HAP-1 (cell line): ENCODE data around the gene WIZ.
A peak's percentile ranks its signal among the peaks of the same experiment; 100 is the strongest.
"Not testable (repeated sequence)": the region's sequence is repeated elsewhere in the genome, so short reads cannot be mapped to it uniquely, and the experiment has no call there.

ENCODE experiments used
- DNase-seq, 2 experiments: peaks; one replicate each; pipeline ENCODE4 v3.0.0-alpha.2; 2016 to 2020; ENCODE audit warnings: low spot score in 2 of 2
- H3K27me3 ChIP-seq: fragments of 250-450 bp; sonication (Bioruptor Pico); 2 replicates; pipeline ENCODE4 v1.5.1; 2020; ENCODE audit warnings: low read depth, mild to moderate bottlenecking, moderate library complexity
- H3K36me3 ChIP-seq: fragments of 250-450 bp; sonication (Bioruptor Pico); replicated peaks from 2 replicates; pipeline ENCODE4 v1.5.1; 2020; ENCODE audit warnings: mild to moderate bottlenecking
- H3K4me1 ChIP-seq: fragments of 250-450 bp; sonication (Bioruptor Pico); 2 replicates; pipeline ENCODE4 v1.5.1; 2020; ENCODE audit warnings: mild to moderate bottlenecking
- H3K4me3 ChIP-seq: fragments of 250-450 bp; sonication (Bioruptor Pico); 2 replicates; pipeline ENCODE4 v1.5.1; 2020; ENCODE audit warnings: mild to moderate bottlenecking, moderate library complexity
- H3K9me3 ChIP-seq: fragments of 250-450 bp; sonication (Bioruptor Pico); 2 replicates; pipeline ENCODE4 v1.5.1; 2020; ENCODE audit warnings: mild to moderate bottlenecking, moderate library complexity
- in situ Hi-C: fragments of 300-500 bp; cut with MboI; formaldehyde crosslinking; loops from 3 replicates; pipeline ENCODE4 v1.14.3; 2020; ENCODE audit warnings: low sequenced_read_pairs, inconsistent platforms, mixed read lengths

The WIZ gene, protein sequence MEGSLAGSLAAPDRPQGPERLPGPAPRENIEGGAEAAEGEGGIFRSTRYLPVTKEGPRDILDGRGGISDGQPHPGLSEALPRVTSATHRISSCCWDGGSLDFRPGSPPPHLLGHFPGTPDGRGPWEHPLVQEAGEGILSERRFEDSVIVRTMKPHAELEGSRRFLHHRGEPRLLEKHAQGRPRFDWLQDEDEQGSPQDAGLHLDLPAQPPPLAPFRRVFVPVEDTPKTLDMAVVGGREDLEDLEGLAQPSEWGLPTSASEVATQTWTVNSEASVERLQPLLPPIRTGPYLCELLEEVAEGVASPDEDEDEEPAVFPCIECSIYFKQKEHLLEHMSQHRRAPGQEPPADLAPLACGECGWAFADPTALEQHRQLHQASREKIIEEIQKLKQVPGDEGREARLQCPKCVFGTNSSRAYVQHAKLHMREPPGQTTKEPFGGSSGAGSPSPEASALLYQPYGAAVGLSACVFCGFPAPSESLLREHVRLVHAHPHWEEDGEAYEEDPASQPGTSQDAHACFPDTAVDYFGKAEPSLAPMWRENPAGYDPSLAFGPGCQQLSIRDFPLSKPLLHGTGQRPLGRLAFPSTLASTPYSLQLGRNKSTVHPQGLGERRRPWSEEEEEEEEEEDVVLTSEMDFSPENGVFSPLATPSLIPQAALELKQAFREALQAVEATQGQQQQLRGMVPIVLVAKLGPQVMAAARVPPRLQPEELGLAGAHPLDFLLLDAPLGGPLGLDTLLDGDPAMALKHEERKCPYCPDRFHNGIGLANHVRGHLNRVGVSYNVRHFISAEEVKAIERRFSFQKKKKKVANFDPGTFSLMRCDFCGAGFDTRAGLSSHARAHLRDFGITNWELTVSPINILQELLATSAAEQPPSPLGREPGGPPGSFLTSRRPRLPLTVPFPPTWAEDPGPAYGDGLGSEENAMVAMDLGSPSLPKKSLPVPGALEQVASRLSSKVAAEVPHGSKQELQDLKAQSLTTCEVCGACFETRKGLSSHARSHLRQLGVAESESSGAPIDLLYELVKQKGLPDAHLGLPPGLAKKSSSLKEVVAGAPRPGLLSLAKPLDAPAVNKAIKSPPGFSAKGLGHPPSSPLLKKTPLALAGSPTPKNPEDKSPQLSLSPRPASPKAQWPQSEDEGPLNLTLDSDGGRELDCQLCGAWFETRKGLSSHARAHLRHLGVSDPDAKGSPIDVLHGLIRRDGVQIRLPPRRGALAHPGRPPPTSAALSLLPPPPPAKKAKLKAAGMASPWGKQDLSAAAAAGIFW (N-terminal part only)

GRCh38 chr19:15449620-15450527 is at the start of gene WIZ:
Gene WIZ (minus strand): TSS chr19:15449956. CDS start chr19:15448307, 1,649 bp downstream.
- in situ Hi-C loops, result no loop called here
- 0 out of 2 replicates have a peak, but pooled peaks cover 2% of the 10 kb centered on the region for H3K9me3 ChIP-seq
- peak within 1 kb of the TSS; percentile 40 for H3K4me3 ChIP-seq
- peak; percentile 49 to 90 for DNase-seq
- H3K36me3 ChIP-seq, result no peaks in the 10 kb centered on the region
- no peaks in the 10 kb centered on the region for H3K27me3 ChIP-seq
- peaks cover 2% of the 10 kb centered on the region for H3K4me1 ChIP-seq

DNA sequence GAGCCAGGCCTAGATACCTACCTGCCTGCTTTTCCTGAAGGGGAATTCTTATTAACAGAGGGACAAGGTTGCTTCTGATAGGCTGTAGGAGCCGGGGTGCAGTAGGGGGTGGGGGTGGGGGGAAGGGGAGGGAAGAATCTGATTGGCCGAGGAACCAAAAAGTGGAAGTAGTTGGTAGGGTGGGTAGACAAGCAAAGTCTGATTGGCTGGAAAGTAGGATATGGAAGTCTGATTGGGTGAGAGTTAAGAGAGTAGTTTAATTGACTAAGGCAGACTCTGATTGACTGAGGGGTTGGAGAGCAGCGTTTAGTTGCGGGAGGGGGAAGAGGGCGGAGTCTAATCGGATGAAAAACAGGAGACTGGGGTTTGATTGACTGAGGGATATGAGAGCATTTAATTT is 49.2 kb upstream of the WIZ start:
- no peaks in the 10 kb centered on the region for H3K9me3 ChIP-seq
- H3K36me3 ChIP-seq, result no peaks in the 10 kb centered on the region
- H3K4me3 ChIP-seq, result no peak overlapping the region
- peaks cover 3% of the 10 kb centered on the region; the same call in 1 of the 2 replicates for H3K27me3 ChIP-seq
- in situ Hi-C loops, result no loop called here
- peak in 1 of 2 experiments; percentile 37 for DNase-seq
- H3K4me1 ChIP-seq, result no peaks in the 10 kb centered on the region

- no peaks in the 10 kb centered on the region for H3K36me3 ChIP-seq
- peaks cover 3% of the 10 kb centered on the region; the same call in 1 of the 2 replicates for H3K27me3 ChIP-seq
- H3K4me3 ChIP-seq, result no peak overlapping the region
- no peaks in the 10 kb centered on the region for H3K9me3 ChIP-seq
- no peaks in the 10 kb centered on the region for H3K4me1 ChIP-seq
- DNase-seq, result no peak
- in situ Hi-C loops, result no loop called here
Observed at GRCh38 chr19:15498156-15498858, 48.6 kb upstream of the WIZ start.

DNA sequence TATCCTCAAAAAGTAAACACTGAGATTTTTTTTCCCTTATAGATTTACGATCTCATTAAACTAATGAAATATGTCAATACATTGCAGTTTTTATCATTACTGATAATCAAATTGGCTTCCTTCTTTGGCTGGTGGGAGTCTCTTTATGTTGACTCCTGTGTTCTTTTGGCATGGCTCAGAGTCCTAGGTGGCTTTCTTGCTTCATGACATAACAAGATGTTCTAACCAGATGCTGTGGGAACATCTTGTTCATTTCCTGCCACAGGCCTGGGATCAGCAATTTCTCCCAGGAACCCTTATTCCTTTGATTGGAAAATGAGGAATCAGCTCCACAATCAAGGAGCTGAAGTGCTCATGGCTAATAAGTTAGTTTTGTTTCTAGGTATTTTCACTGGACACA is 45.4 kb upstream of the WIZ start:
- Histone ChIP-seq H3K27me3 (no peaks in the 10 kb centered on the region), H3K4me1 (no peaks in the 10 kb centered on the region), H3K36me3 (no peaks in the 10 kb centered on the region), H3K4me3 (no peak overlapping the region), H3K9me3 (no peaks in the 10 kb centered on the region)
- DNase-seq, result no peak
- in situ Hi-C loops, result no loop called here

DNA sequence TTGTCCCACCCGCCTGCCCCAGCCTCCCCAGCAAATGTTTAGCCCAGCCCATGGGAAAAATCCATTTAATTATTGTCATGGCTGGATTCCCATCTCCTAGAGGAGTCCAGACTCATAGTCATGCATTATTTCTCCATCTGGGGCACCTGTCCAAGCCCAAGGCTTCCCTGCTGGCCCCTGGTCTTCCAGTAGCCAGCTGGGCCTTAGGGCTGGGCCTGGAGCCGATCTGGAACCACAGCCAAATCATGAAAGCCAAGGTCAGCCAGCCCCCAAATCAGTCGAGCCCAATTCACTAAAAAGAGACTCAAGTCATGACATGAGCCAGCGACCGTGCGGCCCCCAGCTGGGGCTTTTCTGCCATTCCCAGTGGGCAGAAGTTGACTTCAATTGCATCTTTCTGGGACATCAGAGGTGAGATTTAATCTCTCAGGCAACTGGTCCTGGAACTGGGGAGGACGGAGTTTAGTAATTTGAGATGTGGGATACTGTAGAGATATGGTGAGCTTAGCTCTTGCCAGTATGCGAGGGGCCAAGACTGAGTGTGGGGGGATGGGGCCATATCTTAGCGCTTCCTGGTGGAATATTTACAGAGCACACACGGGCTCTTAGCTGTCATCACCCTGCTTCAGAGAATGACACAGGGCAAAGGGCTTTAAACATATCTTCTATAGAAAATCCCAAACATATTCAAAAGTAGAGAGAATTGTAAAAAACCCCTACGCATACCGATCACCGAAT is 38.9 kb upstream of the WIZ start:
- Histone ChIP-seq H3K36me3 (no peaks in the 10 kb centered on the region), H3K4me3 (no peak overlapping the region), H3K9me3 (no peaks in the 10 kb centered on the region), H3K27me3 (no peaks in the 10 kb centered on the region), H3K4me1 (no peaks in the 10 kb centered on the region)
- in situ Hi-C loops, result no loop called here
- DNase-seq, result no peak

- Histone ChIP-seq H3K4me3 (no peak overlapping the region), H3K27me3 (no peaks in the 10 kb centered on the region), H3K9me3 (no peaks in the 10 kb centered on the region), H3K4me1 (no peaks in the 10 kb centered on the region), H3K36me3 (no peaks in the 10 kb centered on the region)
- in situ Hi-C loops, result no loop called here
- DNase-seq, result no peak
Observed at GRCh38 chr19:15487038-15487437, 37.3 kb upstream of the WIZ start.

DNA sequence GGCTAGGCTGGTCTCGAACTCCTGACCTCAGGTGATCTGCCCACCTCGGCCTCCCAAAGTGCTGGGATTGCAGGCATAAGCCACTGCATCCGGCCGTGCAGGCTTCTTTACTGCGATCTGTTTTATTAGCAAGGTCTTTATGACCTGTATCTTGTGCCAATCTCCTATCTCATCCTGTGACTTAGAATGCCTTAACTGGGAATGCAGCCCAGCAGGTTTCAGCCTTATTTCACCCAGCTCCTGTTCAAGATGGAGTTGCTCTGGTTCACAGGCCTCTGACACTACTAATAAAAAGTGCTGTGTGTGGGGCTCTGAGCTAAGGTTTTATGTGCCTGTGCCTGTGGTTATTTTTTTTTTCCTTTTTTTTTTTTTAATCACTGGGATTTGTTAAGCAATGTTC is 36.0 kb upstream of the WIZ start:
- DNase-seq, H3K4me1 ChIP-seq, H3K36me3 ChIP-seq, H3K4me3 ChIP-seq, in situ Hi-C loops, H3K9me3 ChIP-seq, H3K27me3 ChIP-seq: not testable (repeated sequence)

DNA sequence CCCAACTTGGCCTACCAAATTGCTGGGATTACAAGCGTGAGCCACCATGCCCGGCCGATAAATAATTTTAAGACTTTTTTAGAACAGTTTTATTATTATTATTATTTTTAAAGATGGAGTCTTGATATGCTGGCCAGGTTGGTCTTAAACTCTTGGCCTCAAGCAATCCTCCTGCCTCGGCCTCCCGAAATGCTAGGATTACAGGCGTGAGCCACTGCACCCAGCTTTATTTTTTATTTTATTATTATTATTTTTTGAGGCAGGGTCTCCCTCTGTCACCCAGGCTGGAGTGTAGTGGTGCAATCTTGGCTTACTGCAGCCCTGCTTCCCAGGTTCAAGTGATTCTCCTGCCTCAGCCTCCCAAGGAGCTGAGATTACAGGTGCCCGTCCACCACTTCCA is 31.2 kb upstream of the WIZ start:
- H3K4me1 ChIP-seq, H3K36me3 ChIP-seq, H3K27me3 ChIP-seq, DNase-seq, H3K9me3 ChIP-seq, in situ Hi-C loops, H3K4me3 ChIP-seq: not testable (repeated sequence)

GRCh38 chr19:15479391-15480345 is 29.9 kb upstream of the WIZ start, which contains the start of gene PGLYRP2:
Gene PGLYRP2 (minus strand): TSS chr19:15479501. CDS start chr19:15479371, 130 bp downstream.
- Histone ChIP-seq H3K9me3 (no peaks in the 10 kb centered on the region), H3K36me3 (no peaks in the 10 kb centered on the region), H3K4me3 (no peak within 1 kb of the TSS), H3K27me3 (no peaks in the 10 kb centered on the region), H3K4me1 (no peaks in the 10 kb centered on the region)
- DNase-seq, result no peak
- in situ Hi-C loops, result no loop called here

DNA sequence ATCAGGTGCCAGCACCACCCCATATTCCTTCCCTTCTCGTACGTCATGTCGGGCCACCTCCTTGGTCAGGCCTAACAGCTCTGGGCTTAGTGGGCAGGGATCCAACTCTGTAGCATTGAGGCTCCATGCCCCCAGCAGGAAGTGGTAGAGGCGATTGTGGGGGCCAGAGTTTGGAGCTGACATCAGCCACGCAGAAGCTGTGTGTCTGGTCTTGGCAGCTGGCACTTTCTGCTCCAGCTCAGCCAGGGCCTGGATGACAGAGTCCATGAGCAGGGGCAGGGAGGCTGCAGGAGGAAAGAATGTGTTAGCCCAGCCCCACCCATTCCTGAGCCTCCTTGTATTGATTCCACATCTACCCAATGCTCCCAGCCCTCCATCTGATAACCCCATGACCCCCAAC is 26.6 kb upstream of the WIZ start:
- H3K27me3 ChIP-seq, result no peaks in the 10 kb centered on the region
- no peaks in the 10 kb centered on the region for H3K36me3 ChIP-seq
- H3K4me1 ChIP-seq, result no peaks in the 10 kb centered on the region; the same call in 1 of the 2 replicates
- no peaks in the 10 kb centered on the region; the same call in 1 of the 2 replicates for H3K9me3 ChIP-seq
- no peak for DNase-seq
- no peak overlapping the region for H3K4me3 ChIP-seq
- in situ Hi-C loops, result no loop called here

DNA sequence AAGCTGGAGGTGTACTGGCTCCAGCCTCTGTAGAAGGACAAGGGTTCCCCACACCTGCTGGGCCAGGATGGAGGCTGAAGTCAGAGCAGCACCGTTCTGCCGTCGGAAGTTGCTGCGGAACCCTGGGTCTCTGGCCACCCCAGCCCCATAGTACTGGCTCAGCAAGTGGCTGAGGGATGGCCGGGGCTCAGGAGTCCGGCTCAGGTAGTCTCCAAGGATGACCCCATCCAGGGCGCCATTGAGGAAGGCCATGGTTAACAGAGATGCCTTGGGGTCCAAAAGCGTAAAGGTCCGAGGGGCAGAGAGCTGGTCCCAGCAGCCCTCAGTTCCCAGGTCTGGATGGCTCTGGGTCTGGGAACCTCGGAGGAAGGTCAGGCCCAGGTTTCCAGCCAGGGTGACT is 25.9 kb upstream of the WIZ start:
- no peaks in the 10 kb centered on the region for H3K27me3 ChIP-seq

More for the DNA sequence above, 25.9 kb upstream of the WIZ start:
- H3K36me3 ChIP-seq, result no peaks in the 10 kb centered on the region
- no peaks in the 10 kb centered on the region; the same call in 1 of the 2 replicates for H3K9me3 ChIP-seq
- no peaks in the 10 kb centered on the region; the same call in 1 of the 2 replicates for H3K4me1 ChIP-seq
- in situ Hi-C loops, result no loop called here
- no peak overlapping the region for H3K4me3 ChIP-seq
- no peak for DNase-seq
